Iris pigment epithelial cell (primary cell): ENCODE measurements around the gene HPRT1.

Experiments used
- DNase-seq: peaks from one replicate; pipeline ENCODE4 v3.0.0-alpha.2; 2011; ENCODE audit warnings: low read depth

Gene HPRT1

GRCh38 chrX:134543288-134543687 lies 83.3 kb downstream of the HPRT1 start:
- no peak for DNase-seq

GRCh38 chrX:134544135-134544512 lies 84.2 kb downstream of the HPRT1 start:
- DNase-seq, result no peak

- no peak for DNase-seq
Observed at GRCh38 chrX:134544513-134545151, 84.7 kb downstream of the HPRT1 start.

GRCh38 chrX:134545510-134545909 lies 85.5 kb downstream of the HPRT1 start:
- DNase-seq, result no peak

GRCh38 chrX:134546187-134546586 lies 86.2 kb downstream of the HPRT1 start:
- no peak for DNase-seq

GRCh38 chrX:134547047-134547679 lies 87.2 kb downstream of the HPRT1 start:
- peak; percentile 49 for DNase-seq

- DNase-seq, result no peak
Observed at GRCh38 chrX:134548257-134549201, 88.6 kb downstream of the HPRT1 start.
